BLaER1 (cell line): ENCODE data around the gene FOXA2.

ENCODE experiments used
- H3K27ac ChIP-seq: shearing (Covaris generic); formaldehyde crosslinking; 2 replicates; pipeline ENCODE4 v1.8.1; 2022
- H3K27me3 ChIP-seq: shearing (Covaris generic); formaldehyde crosslinking; 2 replicates; pipeline ENCODE4 v1.8.1; 2022
- H3K36me3 ChIP-seq: shearing (Covaris generic); formaldehyde crosslinking; 2 replicates; pipeline ENCODE4 v1.8.1; 2022
- H3K4me1 ChIP-seq: shearing (Covaris generic); formaldehyde crosslinking; 2 replicates; pipeline ENCODE4 v1.8.1; 2022
- H3K4me2 ChIP-seq: shearing (Covaris generic); formaldehyde crosslinking; 2 replicates; pipeline ENCODE4 v1.8.1; 2022
- H3K4me3 ChIP-seq: shearing (Covaris generic); formaldehyde crosslinking; 2 replicates; pipeline ENCODE4 v1.8.1; 2022
- H3K9ac ChIP-seq: shearing (Covaris generic); formaldehyde crosslinking; 2 replicates; pipeline ENCODE4 v1.8.1; 2022
- H3K9me3 ChIP-seq: shearing (Covaris generic); formaldehyde crosslinking; 2 replicates; pipeline ENCODE4 v1.8.1; 2022
- H4K20me1 ChIP-seq: shearing (Covaris generic); formaldehyde crosslinking; 2 replicates; pipeline ENCODE4 v1.8.1; 2022
- Cebpa-rat ChIP-seq: shearing (Covaris generic); IDR thresholded peaks from 2 replicates; pipeline ENCODE4 v1.8.1; 2022

Gene FOXA2

GRCh38 chr20:22584522-22584921, at the start of gene FOXA2:
Gene FOXA2, minus strand, starts transcription at chr20:22584572. Its CDS starts 294 bp downstream, at chr20:22584278.
- Histone ChIP-seq H3K4me3 (peak within 1 kb of the TSS; percentile 55), H3K36me3 (peaks cover 11% of the 10 kb centered on the region), H3K27ac (no peak within 1 kb of the TSS), H4K20me1 (no peaks in the 10 kb centered on the region), H3K9ac (no peak within 1 kb of the TSS), H3K4me2 (peak within 1 kb of the TSS; percentile 68), H3K4me1 (no peaks in the 10 kb centered on the region), H3K27me3 (peaks cover 83% of the 10 kb centered on the region), H3K9me3 (peaks cover 53% of the 10 kb centered on the region)
- no peak for TF ChIP-seq Cebpa-rat

- Histone ChIP-seq H3K4me3 (no peak overlapping the region), H3K9ac (no peak overlapping the region), H3K4me2 (no peak overlapping the region), H3K4me1 (no peaks in the 10 kb centered on the region), H4K20me1 (no peaks in the 10 kb centered on the region), H3K36me3 (no peaks in the 10 kb centered on the region), H3K9me3 (no peaks in the 10 kb centered on the region), H3K27me3 (no peaks in the 10 kb centered on the region), H3K27ac (no peak overlapping the region)
- TF ChIP-seq Cebpa-rat = no peak
Observed at GRCh38 chr20:22630701-22631100, 46.3 kb upstream of the FOXA2 start.

- TF ChIP-seq Cebpa-rat = no peak
- H3K4me1 ChIP-seq = no peaks in the 10 kb centered on the region
- H3K36me3 ChIP-seq = no peaks in the 10 kb centered on the region
- no peak overlapping the region for H3K9ac ChIP-seq
- H3K9me3 ChIP-seq = no peaks in the 10 kb centered on the region
- no peak overlapping the region for H3K4me2 ChIP-seq
- no peaks in the 10 kb centered on the region for H4K20me1 ChIP-seq
- no peak overlapping the region for H3K27ac ChIP-seq
- no peaks in the 10 kb centered on the region for H3K27me3 ChIP-seq
- no peak overlapping the region for H3K4me3 ChIP-seq
Observed at GRCh38 chr20:22629927-22630326, 45.6 kb upstream of the FOXA2 start.

GRCh38 chr20:22629447-22629846, 45.1 kb upstream of the FOXA2 start:
- no peak overlapping the region for H3K4me3 ChIP-seq
- H3K9ac ChIP-seq = no peak overlapping the region
- H4K20me1 ChIP-seq = no peaks in the 10 kb centered on the region
- no peaks in the 10 kb centered on the region for H3K4me1 ChIP-seq
- no peak for TF ChIP-seq Cebpa-rat
- H3K27me3 ChIP-seq = no peaks in the 10 kb centered on the region
- H3K27ac ChIP-seq = no peak overlapping the region
- H3K9me3 ChIP-seq = no peaks in the 10 kb centered on the region
- H3K4me2 ChIP-seq = no peak overlapping the region
- H3K36me3 ChIP-seq = no peaks in the 10 kb centered on the region

- TF ChIP-seq Cebpa-rat = no peak
Observed at GRCh38 chr20:22626496-22626895, 42.1 kb upstream of the FOXA2 start.

GRCh38 chr20:22623211-22623610, 38.8 kb upstream of the FOXA2 start:
- no peaks in the 10 kb centered on the region for H3K36me3 ChIP-seq
- H3K27ac ChIP-seq = no peak overlapping the region
- H3K4me1 ChIP-seq = peaks cover 6% of the 10 kb centered on the region
- H3K4me3 ChIP-seq = no peak overlapping the region
- H3K4me2 ChIP-seq = peak overlapping the region; percentile 33; the same call in 1 of the 2 replicates
- no peaks in the 10 kb centered on the region for H3K27me3 ChIP-seq
- no peak for TF ChIP-seq Cebpa-rat
- H3K9me3 ChIP-seq = no peaks in the 10 kb centered on the region
- H4K20me1 ChIP-seq = no peaks in the 10 kb centered on the region
- no peak overlapping the region for H3K9ac ChIP-seq

More at GRCh38 chr20:22626496-22626895, 42.1 kb upstream of the FOXA2 start:
- no peaks in the 10 kb centered on the region for H3K27me3 ChIP-seq
- no peaks in the 10 kb centered on the region for H3K9me3 ChIP-seq
- H3K4me2 ChIP-seq = no peak overlapping the region
- no peak overlapping the region for H3K9ac ChIP-seq
- H3K4me1 ChIP-seq = peaks cover 6% of the 10 kb centered on the region
- H4K20me1 ChIP-seq = no peaks in the 10 kb centered on the region
- no peak overlapping the region for H3K4me3 ChIP-seq
- no peaks in the 10 kb centered on the region for H3K36me3 ChIP-seq
- no peak overlapping the region for H3K27ac ChIP-seq

GRCh38 chr20:22620342-22620741, 36.0 kb upstream of the FOXA2 start:
- Histone ChIP-seq H3K4me3 (no peak overlapping the region), H3K27me3 (no peaks in the 10 kb centered on the region), H3K9ac (no peak overlapping the region), H3K36me3 (no peaks in the 10 kb centered on the region), H3K9me3 (no peaks in the 10 kb centered on the region), H3K4me2 (no peak overlapping the region), H3K27ac (no peak overlapping the region), H4K20me1 (no peaks in the 10 kb centered on the region), H3K4me1 (peaks cover 6% of the 10 kb centered on the region)
- TF ChIP-seq Cebpa-rat = no peak

- H3K27ac ChIP-seq = no peak overlapping the region
- no peak overlapping the region for H3K9ac ChIP-seq
- no peaks in the 10 kb centered on the region for H3K36me3 ChIP-seq
- no peak for TF ChIP-seq Cebpa-rat
- H3K4me1 ChIP-seq = peaks cover 6% of the 10 kb centered on the region
- no peaks in the 10 kb centered on the region for H4K20me1 ChIP-seq
- H3K4me2 ChIP-seq = no peak overlapping the region
- H3K9me3 ChIP-seq = no peaks in the 10 kb centered on the region
- no peak overlapping the region for H3K4me3 ChIP-seq
- no peaks in the 10 kb centered on the region for H3K27me3 ChIP-seq
Observed at GRCh38 chr20:22619806-22620205, 35.4 kb upstream of the FOXA2 start.

- Histone ChIP-seq H4K20me1 (no peaks in the 10 kb centered on the region), H3K27me3 (no peaks in the 10 kb centered on the region), H3K4me3 (no peak overlapping the region), H3K9me3 (no peaks in the 10 kb centered on the region), H3K4me1 (peaks cover 6% of the 10 kb centered on the region), H3K36me3 (no peaks in the 10 kb centered on the region), H3K9ac (no peak overlapping the region), H3K27ac (no peak overlapping the region), H3K4me2 (no peak overlapping the region)
- no peak for TF ChIP-seq Cebpa-rat
Observed at GRCh38 chr20:22619272-22619671, 34.9 kb upstream of the FOXA2 start.

- Histone ChIP-seq H3K4me1 (no peaks in the 10 kb centered on the region), H3K9ac (no peak overlapping the region), H3K27ac (no peak overlapping the region), H3K4me3 (no peak overlapping the region), H4K20me1 (no peaks in the 10 kb centered on the region), H3K9me3 (no peaks in the 10 kb centered on the region), H3K27me3 (no peaks in the 10 kb centered on the region), H3K36me3 (no peaks in the 10 kb centered on the region), H3K4me2 (no peak overlapping the region)
- no peak for TF ChIP-seq Cebpa-rat
Observed at GRCh38 chr20:22617160-22617559, 32.8 kb upstream of the FOXA2 start.

- Histone ChIP-seq H3K9ac (no peak overlapping the region), H3K36me3 (no peaks in the 10 kb centered on the region), H3K4me1 (no peaks in the 10 kb centered on the region), H3K27me3 (no peaks in the 10 kb centered on the region), H4K20me1 (no peaks in the 10 kb centered on the region), H3K4me3 (no peak overlapping the region), H3K27ac (no peak overlapping the region), H3K9me3 (no peaks in the 10 kb centered on the region), H3K4me2 (no peak overlapping the region)
- no peak for TF ChIP-seq Cebpa-rat
Observed at GRCh38 chr20:22616551-22616950, 32.2 kb upstream of the FOXA2 start.
